ENCODE measurements around the gene ARRDC4.

The ARRDC4 gene, protein sequence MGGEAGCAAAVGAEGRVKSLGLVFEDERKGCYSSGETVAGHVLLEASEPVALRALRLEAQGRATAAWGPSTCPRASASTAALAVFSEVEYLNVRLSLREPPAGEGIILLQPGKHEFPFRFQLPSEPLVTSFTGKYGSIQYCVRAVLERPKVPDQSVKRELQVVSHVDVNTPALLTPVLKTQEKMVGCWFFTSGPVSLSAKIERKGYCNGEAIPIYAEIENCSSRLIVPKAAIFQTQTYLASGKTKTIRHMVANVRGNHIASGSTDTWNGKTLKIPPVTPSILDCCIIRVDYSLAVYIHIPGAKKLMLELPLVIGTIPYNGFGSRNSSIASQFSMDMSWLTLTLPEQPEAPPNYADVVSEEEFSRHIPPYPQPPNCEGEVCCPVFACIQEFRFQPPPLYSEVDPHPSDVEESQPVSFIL

DNA sequence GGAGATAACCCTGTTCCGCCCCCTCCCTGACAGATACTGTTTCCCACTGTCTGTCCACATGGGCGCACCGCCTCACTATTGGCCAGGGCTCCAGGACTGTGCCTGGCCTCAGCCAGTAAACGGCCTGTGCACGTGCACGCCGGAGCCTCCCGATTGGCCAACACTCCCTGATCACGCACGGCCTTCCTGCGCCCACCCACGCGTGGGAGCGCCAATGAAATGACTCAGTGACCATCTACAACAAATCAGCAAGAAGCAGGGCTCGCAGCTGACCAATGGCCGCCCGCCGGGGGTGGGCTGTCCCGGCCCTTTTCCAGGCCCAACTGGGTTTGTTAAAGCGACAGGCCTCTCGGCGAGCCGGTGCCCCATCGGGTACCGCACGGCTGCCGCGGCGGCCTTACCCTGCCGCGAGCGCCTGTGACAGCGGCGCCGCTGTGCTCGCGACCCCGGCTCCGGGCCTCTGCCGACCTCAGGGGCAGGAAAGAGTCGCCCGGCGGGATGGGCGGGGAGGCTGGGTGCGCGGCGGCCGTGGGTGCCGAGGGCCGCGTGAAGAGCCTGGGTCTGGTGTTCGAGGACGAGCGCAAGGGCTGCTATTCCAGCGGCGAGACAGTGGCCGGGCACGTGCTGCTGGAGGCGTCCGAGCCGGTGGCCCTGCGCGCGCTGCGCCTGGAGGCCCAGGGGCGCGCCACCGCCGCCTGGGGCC, at the start of gene ARRDC4:
TSS of gene ARRDC4 (plus strand) at position 340 of the 703 bp plus-strand sequence. CDS start at position 499, 159 bp downstream.
- Mint-ChIP-seq H3K36me3 (ENCODE audit: low read depth) (no peaks in the 10 kb centered on the region), H3K4me3 (peak within 1 kb of the TSS; percentile 76), H3K9me3 (no peaks in the 10 kb centered on the region), H3K27ac (peak within 1 kb of the TSS; percentile 89), H3K4me1 (ENCODE audit: low read depth) (peaks cover 21% of the 10 kb centered on the region), H3K27me3 (no peaks in the 10 kb centered on the region)

- Mint-ChIP-seq H3K27me3 (peaks cover 10% of the 10 kb centered on the region), H3K27ac (no peak overlapping the region), H3K4me3 (no peak overlapping the region), H3K4me1 (ENCODE audit: low read depth) (no peaks in the 10 kb centered on the region), H3K9me3 (no peaks in the 10 kb centered on the region), H3K36me3 (ENCODE audit: low read depth) (no peaks in the 10 kb centered on the region)
Observed at GRCh38 chr15:97914711-97915110, 45.8 kb upstream of the ARRDC4 start.

- Mint-ChIP-seq H3K27me3 (peaks cover 10% of the 10 kb centered on the region), H3K9me3 (no peaks in the 10 kb centered on the region), H3K4me3 (no peak overlapping the region), H3K36me3 (ENCODE audit: low read depth) (no peaks in the 10 kb centered on the region), H3K4me1 (ENCODE audit: low read depth) (no peaks in the 10 kb centered on the region), H3K27ac (no peak overlapping the region)
Observed at GRCh38 chr15:97915261-97915660, 45.2 kb upstream of the ARRDC4 start.

DNA sequence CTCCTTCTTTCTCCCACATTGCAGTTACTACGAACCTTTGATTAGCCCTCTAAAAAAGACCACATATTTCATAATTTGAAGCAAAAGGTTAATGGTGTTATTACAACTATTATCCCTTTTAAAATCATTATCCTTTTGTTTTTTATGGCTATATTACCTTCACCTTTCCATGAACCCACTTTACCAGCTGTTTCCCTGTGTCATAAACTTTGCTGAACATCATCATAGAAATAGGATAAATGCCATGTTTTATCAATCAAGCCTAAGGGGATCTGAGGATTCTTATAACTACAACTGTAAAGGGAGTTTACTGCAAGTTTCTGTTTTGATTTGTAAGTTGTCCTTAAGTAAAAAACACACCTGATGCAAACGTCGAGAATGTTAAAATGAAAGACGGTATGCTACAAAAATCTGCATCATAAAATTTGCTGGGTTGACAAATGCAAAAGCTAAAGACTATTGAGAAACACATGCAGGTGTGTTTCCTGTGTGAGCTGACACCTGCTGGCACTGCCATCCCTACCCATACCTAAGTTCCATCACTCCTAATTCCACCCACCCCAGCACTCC, 39.1 kb upstream of the ARRDC4 start:
- no peak overlapping the region for H3K27ac Mint-ChIP-seq

DNA sequence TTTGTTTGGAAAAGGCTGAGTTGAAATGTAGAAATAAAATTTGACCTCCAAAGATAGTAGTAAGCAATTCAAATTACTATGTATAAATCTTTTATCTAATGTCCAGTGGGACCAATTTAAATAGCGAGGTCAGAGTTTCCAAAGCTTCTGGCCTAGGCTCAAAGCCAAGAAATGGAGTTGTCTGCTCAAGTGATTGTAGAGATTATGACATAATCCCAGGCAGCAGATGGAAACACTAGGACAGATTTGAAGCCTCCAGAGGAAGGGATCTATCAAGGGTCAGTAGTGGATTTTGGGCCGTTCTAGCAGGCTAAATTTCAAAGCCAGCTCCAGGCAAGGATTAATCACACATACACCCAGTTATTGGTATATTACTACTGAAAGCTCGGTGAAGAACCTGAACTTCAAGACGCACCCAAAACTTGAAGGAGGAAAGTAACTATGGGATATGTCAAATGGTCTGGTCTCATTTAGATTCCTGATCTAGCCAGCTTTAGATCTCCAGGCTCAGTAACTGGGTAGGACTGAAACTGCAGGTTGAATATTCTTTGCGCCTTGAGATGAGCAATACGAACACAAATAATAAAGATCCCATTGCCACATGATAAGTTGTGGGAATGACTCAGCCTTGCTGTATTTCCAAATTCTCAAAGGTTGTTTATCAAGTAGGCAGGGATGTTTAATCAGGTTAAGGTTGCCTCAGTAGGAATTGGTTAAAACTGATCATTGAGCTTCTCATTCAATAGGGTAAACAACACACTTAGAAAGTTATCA, 30.9 kb upstream of the ARRDC4 start:
- Mint-ChIP-seq H3K4me3 (no peak overlapping the region), H3K9me3 (peaks cover 10% of the 10 kb centered on the region), H3K27me3 (peaks cover 11% of the 10 kb centered on the region), H3K4me1 (ENCODE audit: low read depth) (no peaks in the 10 kb centered on the region), H3K27ac (no peak overlapping the region), H3K36me3 (ENCODE audit: low read depth) (peaks cover 4% of the 10 kb centered on the region)

More for the DNA sequence above, 39.1 kb upstream of the ARRDC4 start:
- Mint-ChIP-seq H3K4me3 (no peak overlapping the region), H3K9me3 (peaks cover 14% of the 10 kb centered on the region), H3K4me1 (ENCODE audit: low read depth) (no peaks in the 10 kb centered on the region), H3K27me3 (peaks cover 2% of the 10 kb centered on the region), H3K36me3 (ENCODE audit: low read depth) (no peaks in the 10 kb centered on the region)

DNA sequence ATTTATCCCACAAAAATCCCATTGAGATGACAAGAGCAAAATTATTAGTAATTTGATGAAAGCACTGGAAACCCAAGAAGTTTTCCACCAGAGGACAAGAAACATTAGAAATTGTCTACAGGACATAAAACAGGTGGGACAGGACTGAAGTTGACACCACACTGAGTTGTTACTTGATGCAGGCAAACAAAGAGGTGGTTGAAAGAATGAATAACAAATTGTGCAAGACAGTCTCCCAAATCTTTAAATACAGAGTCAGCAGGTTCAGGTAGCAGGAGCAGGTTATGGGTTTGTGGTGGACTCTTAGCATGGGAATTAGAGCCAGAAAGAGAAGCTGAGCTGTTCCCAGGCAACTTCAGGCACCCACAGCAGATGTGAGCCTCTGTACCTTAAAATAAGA, 30.3 kb upstream of the ARRDC4 start:
- peaks cover 4% of the 10 kb centered on the region for H3K36me3 Mint-ChIP-seq (ENCODE audit: low read depth)
- H3K4me1 Mint-ChIP-seq (ENCODE audit: low read depth) = no peaks in the 10 kb centered on the region
- H3K4me3 Mint-ChIP-seq = no peak overlapping the region
- no peak overlapping the region for H3K27ac Mint-ChIP-seq
- peaks cover 12% of the 10 kb centered on the region for H3K9me3 Mint-ChIP-seq
- H3K27me3 Mint-ChIP-seq = peaks cover 11% of the 10 kb centered on the region

GRCh38 chr15:97931314-97931713, 29.2 kb upstream of the ARRDC4 start:
- peaks cover 11% of the 10 kb centered on the region for H3K27me3 Mint-ChIP-seq
- no peaks in the 10 kb centered on the region for H3K4me1 Mint-ChIP-seq (ENCODE audit: low read depth)
- peaks cover 18% of the 10 kb centered on the region for H3K9me3 Mint-ChIP-seq
- peaks cover 4% of the 10 kb centered on the region for H3K36me3 Mint-ChIP-seq (ENCODE audit: low read depth)
- H3K4me3 Mint-ChIP-seq = no peak overlapping the region
- no peak overlapping the region for H3K27ac Mint-ChIP-seq

DNA sequence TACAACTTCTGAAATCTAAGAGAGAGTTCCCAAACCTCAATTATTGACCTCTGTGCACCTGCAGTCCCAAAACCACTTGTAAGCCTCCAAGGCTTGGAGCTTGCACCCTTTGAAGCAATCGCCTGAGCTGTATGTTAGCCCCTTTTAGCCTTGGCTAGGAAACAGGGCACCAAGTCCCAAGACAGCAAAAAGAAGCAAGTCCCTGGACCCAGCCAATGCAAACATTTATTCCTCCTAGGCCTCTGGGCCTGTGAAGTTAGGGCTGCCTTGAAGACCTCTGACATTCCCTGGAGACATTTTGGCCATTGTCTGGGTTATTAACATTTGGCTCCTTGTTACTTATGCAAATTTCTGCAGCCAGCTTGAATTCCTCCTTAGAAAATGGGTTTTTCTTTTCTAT, 26.9 kb upstream of the ARRDC4 start:
- H3K27me3 Mint-ChIP-seq = peaks cover 14% of the 10 kb centered on the region
- H3K4me1 Mint-ChIP-seq (ENCODE audit: low read depth) = no peaks in the 10 kb centered on the region
- no peak overlapping the region for H3K27ac Mint-ChIP-seq
- peaks cover 4% of the 10 kb centered on the region for H3K36me3 Mint-ChIP-seq (ENCODE audit: low read depth)
- H3K4me3 Mint-ChIP-seq = no peak overlapping the region
- peaks cover 16% of the 10 kb centered on the region for H3K9me3 Mint-ChIP-seq

GRCh38 chr15:97940993-97941392, 19.5 kb upstream of the ARRDC4 start:
- peaks cover 3% of the 10 kb centered on the region for H3K27me3 Mint-ChIP-seq
- no peaks in the 10 kb centered on the region for H3K4me1 Mint-ChIP-seq (ENCODE audit: low read depth)
- H3K36me3 Mint-ChIP-seq (ENCODE audit: low read depth) = no peaks in the 10 kb centered on the region

GRCh38 chr15:97941572-97941971, 18.9 kb upstream of the ARRDC4 start:
- no peaks in the 10 kb centered on the region for H3K36me3 Mint-ChIP-seq (ENCODE audit: low read depth)
- H3K4me1 Mint-ChIP-seq (ENCODE audit: low read depth) = no peaks in the 10 kb centered on the region
- no peaks in the 10 kb centered on the region for H3K9me3 Mint-ChIP-seq
- peaks cover 3% of the 10 kb centered on the region for H3K27me3 Mint-ChIP-seq
- no peak overlapping the region for H3K4me3 Mint-ChIP-seq
- H3K27ac Mint-ChIP-seq = no peak overlapping the region

More at GRCh38 chr15:97940993-97941392, 19.5 kb upstream of the ARRDC4 start:
- Mint-ChIP-seq H3K27ac (no peak overlapping the region), H3K9me3 (peaks cover under 1% of the 10 kb centered on the region), H3K4me3 (no peak overlapping the region)

- Mint-ChIP-seq H3K27me3 (no peaks in the 10 kb centered on the region), H3K27ac (no peak overlapping the region), H3K36me3 (ENCODE audit: low read depth) (no peaks in the 10 kb centered on the region), H3K4me1 (ENCODE audit: low read depth) (no peaks in the 10 kb centered on the region), H3K9me3 (peaks cover 3% of the 10 kb centered on the region), H3K4me3 (no peak overlapping the region)
Observed at GRCh38 chr15:97944724-97945123, 15.8 kb upstream of the ARRDC4 start.

DNA sequence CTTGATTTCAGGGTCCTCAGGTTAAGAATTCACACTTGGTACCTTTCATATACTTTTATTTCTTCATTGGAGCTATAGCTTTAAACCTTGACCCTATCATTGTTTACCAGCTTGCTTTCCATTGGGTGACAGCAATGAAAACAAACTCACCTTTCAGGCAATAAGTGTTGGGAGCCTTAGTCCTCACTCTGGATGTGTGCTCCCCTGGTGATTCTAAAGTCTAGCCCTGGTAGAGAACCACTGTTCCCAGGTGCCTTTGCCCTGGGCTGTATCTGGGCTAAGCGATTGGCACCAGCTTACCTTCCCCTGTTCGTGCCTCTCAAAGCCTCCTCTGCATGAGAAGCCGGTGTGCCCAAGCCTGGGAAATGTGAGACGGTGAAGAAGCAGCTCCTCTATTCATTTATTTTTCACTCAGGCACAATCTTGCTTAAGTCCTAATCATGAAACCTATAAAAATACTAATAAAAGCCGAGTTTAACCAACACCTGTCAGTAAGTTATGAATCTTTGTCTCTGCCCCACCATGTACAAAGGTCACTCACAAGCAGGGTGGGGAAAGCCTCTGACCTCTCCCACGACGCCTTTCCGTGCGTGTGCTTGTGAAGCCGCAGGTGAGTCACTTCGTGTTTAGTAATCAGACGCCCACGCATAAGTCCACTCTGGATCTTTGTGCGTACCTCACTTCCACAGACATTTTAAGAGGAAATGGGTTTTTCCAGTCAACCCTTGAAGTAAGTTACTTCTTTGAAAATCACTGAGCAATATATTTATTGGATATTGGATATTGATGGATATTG, 12.8 kb upstream of the ARRDC4 start:
- Mint-ChIP-seq H3K27me3 (no peaks in the 10 kb centered on the region), H3K36me3 (ENCODE audit: low read depth) (no peaks in the 10 kb centered on the region), H3K27ac (no peak overlapping the region), H3K4me3 (no peak overlapping the region), H3K4me1 (ENCODE audit: low read depth) (no peaks in the 10 kb centered on the region), H3K9me3 (peaks cover 3% of the 10 kb centered on the region)

DNA sequence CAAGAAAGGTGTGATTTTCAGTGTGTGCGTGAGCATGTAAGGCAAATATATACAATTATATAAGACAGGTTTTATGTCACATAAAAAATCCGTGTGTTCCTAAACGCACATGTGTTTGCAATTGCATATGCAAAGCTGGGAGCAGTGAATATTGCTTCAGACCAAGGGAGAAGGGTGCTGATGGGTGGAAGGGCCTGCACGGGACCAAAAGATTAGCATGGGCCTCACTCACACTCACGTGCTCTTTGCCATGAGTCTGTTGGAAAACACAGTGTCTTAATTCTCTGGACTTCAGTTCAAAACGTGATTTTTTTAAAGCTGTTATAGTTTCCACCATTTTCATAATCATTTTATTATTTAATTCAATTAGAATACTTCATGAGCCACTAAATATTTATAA, 7.2 kb upstream of the ARRDC4 start:
- H3K27ac Mint-ChIP-seq = no peak overlapping the region

GRCh38 chr15:97953748-97954147, 6.8 kb upstream of the ARRDC4 start:
- H3K4me3 Mint-ChIP-seq = no peak overlapping the region
- H3K36me3 Mint-ChIP-seq (ENCODE audit: low read depth) = no peaks in the 10 kb centered on the region
- peaks cover 3% of the 10 kb centered on the region for H3K9me3 Mint-ChIP-seq
- no peaks in the 10 kb centered on the region for H3K4me1 Mint-ChIP-seq (ENCODE audit: low read depth)
- H3K27ac Mint-ChIP-seq = no peak overlapping the region
- H3K27me3 Mint-ChIP-seq = no peaks in the 10 kb centered on the region

More for the DNA sequence above, 7.2 kb upstream of the ARRDC4 start:
- Mint-ChIP-seq H3K4me3 (no peak overlapping the region), H3K4me1 (ENCODE audit: low read depth) (no peaks in the 10 kb centered on the region), H3K27me3 (no peaks in the 10 kb centered on the region), H3K9me3 (peaks cover 3% of the 10 kb centered on the region), H3K36me3 (ENCODE audit: low read depth) (no peaks in the 10 kb centered on the region)
